Mammary epithelial cell (primary cell): ENCODE data around the gene CCDC187.

Source experiments
- EZH2 ChIP-seq: IDR thresholded peaks from 2 replicates; pipeline ENCODE4 v1.6.1; 2012; ENCODE audit warnings: low read length, inconsistent platforms, borderline replicate concordance
- TF ChIP-seq, protein P1 (sequence below), 2 donors: IDR thresholded peaks in 1 of 2; conservative IDR thresholded peaks in 1 of 2; 2 replicates each; pipeline ENCODE4 v1.5.1; 2011 to 2012; ENCODE audit warnings: inconsistent platforms in 2 of 2, low read length in 2 of 2, mild to moderate bottlenecking in 2 of 2, control low read depth in 1 of 2, low read depth in 1 of 2; ENCODE audit not compliant: insufficient read depth in 1 of 2; ENCODE audit errors: extremely low read depth in 1 of 2

DNA sequence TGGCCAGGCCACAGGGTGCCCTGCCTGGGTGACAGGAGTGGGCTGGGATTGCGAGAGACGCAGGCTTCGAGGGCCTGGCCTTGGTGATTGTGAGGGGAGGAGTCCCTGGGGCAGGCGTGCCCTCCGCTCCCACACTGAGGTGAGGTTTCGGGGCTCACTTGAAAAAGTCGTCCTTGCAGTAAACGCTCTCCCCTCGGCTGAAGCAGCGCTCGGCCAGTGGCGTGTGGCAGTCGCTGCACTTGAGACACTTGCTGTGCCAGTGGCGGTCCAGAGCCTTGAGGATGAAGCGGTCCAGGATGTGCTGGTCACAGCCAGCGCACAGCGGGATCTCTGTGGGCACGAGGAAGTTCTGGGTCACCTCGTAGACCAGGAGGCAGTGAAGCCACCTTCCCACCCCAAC, 103.5 kb downstream of the CCDC187 start:
- TF ChIP-seq, protein P1, sequence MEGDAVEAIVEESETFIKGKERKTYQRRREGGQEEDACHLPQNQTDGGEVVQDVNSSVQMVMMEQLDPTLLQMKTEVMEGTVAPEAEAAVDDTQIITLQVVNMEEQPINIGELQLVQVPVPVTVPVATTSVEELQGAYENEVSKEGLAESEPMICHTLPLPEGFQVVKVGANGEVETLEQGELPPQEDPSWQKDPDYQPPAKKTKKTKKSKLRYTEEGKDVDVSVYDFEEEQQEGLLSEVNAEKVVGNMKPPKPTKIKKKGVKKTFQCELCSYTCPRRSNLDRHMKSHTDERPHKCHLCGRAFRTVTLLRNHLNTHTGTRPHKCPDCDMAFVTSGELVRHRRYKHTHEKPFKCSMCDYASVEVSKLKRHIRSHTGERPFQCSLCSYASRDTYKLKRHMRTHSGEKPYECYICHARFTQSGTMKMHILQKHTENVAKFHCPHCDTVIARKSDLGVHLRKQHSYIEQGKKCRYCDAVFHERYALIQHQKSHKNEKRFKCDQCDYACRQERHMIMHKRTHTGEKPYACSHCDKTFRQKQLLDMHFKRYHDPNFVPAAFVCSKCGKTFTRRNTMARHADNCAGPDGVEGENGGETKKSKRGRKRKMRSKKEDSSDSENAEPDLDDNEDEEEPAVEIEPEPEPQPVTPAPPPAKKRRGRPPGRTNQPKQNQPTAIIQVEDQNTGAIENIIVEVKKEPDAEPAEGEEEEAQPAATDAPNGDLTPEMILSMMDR (conservative IDR thresholded peaks at IDR 0.05 in 1 of 2, IDR thresholded peaks at IDR 0.05 in 1 of 2; ENCODE audit: extremely low read depth in 1 of 2, insufficient read depth in 1 of 2, low read depth in 1 of 2, low read length in 2 of 2), result no peak
- TF ChIP-seq EZH2, result no peak
